Effector memory CD8-positive, alpha-beta T cell (primary cell): Measurements from ENCODE around the gene RAPGEF1.

ENCODE experiments used
- ATAC-seq: fragments of 150-1000 bp; cut with Tn5 transposase; replicated peaks from 2 replicates; pipeline ENCODE4 v1.10.0; 2021; ENCODE audit warnings: mild to moderate bottlenecking, moderate library complexity
- DNase-seq, 3 experiments: peaks; one replicate each; pipeline ENCODE4 v3.0.0; 2021
- H3K27ac Mint-ChIP-seq, 2 donors: one replicate each; pipeline ENCODE4 v1.8.0; 2022; ENCODE audit warnings: mild to moderate bottlenecking in 2 of 2, mixed read lengths in 2 of 2, moderate library complexity in 2 of 2
- H3K27me3 Mint-ChIP-seq, 2 donors: one replicate each; pipeline ENCODE4 v1.8.0; 2022; ENCODE audit warnings: mixed read lengths in 2 of 2
- H3K36me3 Mint-ChIP-seq: one replicate; pipeline ENCODE4 v1.8.0; 2022; ENCODE audit warnings: mild to moderate bottlenecking, moderate library complexity, mixed read lengths; ENCODE audit not compliant: insufficient read depth
- H3K4me1 Mint-ChIP-seq, 2 donors: one replicate each; pipeline ENCODE4 v1.8.0; 2022; ENCODE audit warnings: low read depth in 2 of 2, mixed read lengths in 2 of 2
- H3K4me3 Mint-ChIP-seq, 2 donors: one replicate each; pipeline ENCODE4 v1.8.0; 2022; ENCODE audit warnings: mild to moderate bottlenecking in 2 of 2, mixed read lengths in 2 of 2, moderate library complexity in 2 of 2
- H3K9me3 Mint-ChIP-seq, 2 donors: one replicate each; pipeline ENCODE4 v1.8.0; 2022; ENCODE audit warnings: mixed read lengths in 2 of 2

The RAPGEF1 gene

GRCh38 chr9:131704141-131704983 is 35.5 kb downstream of the RAPGEF1 start:
- peaks cover 25% of the 10 kb centered on the region for H3K36me3 Mint-ChIP-seq
- H3K9me3 Mint-ChIP-seq = no peaks in the 10 kb centered on the region
- H3K27ac Mint-ChIP-seq = peak overlapping the region; percentile 7 to 64
- H3K4me3 Mint-ChIP-seq = peak overlapping the region; percentile 15 to 47
- no peak for ATAC-seq
- no peaks in the 10 kb centered on the region for H3K27me3 Mint-ChIP-seq
- peaks cover 69 to 75% of the 10 kb centered on the region in 2 donors for H3K4me1 Mint-ChIP-seq
- DNase-seq = no peak

GRCh38 chr9:131703697-131704096 is 36.2 kb downstream of the RAPGEF1 start:
- DNase-seq (no peak), ATAC-seq (no peak)
- peaks cover 73 to 81% of the 10 kb centered on the region in 2 donors for H3K4me1 Mint-ChIP-seq
- H3K27ac Mint-ChIP-seq = no peak overlapping the region
- peak overlapping the region in 1 of 2 donors; percentile 15 for H3K4me3 Mint-ChIP-seq
- H3K27me3 Mint-ChIP-seq = no peaks in the 10 kb centered on the region
- no peaks in the 10 kb centered on the region for H3K9me3 Mint-ChIP-seq
- peaks cover 24% of the 10 kb centered on the region for H3K36me3 Mint-ChIP-seq

GRCh38 chr9:131702911-131703310 is 37.0 kb downstream of the RAPGEF1 start:
- H3K4me1 Mint-ChIP-seq = peaks cover 74 to 82% of the 10 kb centered on the region in 2 donors
- no peaks in the 10 kb centered on the region for H3K9me3 Mint-ChIP-seq
- peaks cover 24% of the 10 kb centered on the region for H3K36me3 Mint-ChIP-seq
- DNase-seq (no peak), ATAC-seq (no peak)
- H3K27me3 Mint-ChIP-seq = no peaks in the 10 kb centered on the region
- peak overlapping the region in 1 of 2 donors; percentile 40 for H3K4me3 Mint-ChIP-seq
- no peak overlapping the region for H3K27ac Mint-ChIP-seq

DNA sequence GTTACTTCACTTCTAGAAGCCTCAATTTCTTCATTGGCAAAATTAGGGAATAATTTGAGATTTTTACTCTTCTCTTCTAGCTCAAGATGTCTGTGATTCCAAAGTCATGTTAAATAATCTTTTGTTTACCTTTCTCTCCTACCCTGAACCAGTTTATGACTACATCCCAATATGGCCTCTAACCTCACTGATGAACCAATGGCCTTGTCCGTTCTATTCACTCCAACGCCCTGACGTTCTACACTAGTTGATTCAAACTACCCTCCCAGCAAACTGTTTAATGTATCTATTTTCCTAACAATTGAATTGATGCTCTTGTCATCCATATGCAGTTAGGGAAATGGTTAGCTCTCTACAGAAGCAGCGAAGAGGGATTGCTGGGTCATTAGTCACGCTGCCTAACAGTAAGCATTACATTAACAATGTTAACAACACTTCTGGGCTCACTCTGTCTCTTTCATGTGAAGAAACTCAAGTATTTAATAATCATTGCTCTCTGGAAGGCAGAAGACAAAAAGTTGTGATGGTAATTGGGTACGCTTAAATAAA is 38.0 kb downstream of the RAPGEF1 start:
- no peaks in the 10 kb centered on the region for H3K9me3 Mint-ChIP-seq
- ATAC-seq = no peak
- peak overlapping the region in 1 of 2 donors; percentile 31 for H3K27ac Mint-ChIP-seq
- no peaks in the 10 kb centered on the region for H3K27me3 Mint-ChIP-seq
- H3K4me1 Mint-ChIP-seq = peaks cover 74 to 76% of the 10 kb centered on the region in 2 donors
- no peak for DNase-seq
- peaks cover 23% of the 10 kb centered on the region for H3K36me3 Mint-ChIP-seq
- H3K4me3 Mint-ChIP-seq = no peak overlapping the region

- Mint-ChIP-seq H3K9me3 (no peaks in the 10 kb centered on the region), H3K36me3 (peaks cover 19% of the 10 kb centered on the region), H3K4me3 (no peak overlapping the region), H3K27me3 (no peaks in the 10 kb centered on the region), H3K27ac (no peak overlapping the region), H3K4me1 (peaks cover 71 to 73% of the 10 kb centered on the region in 2 donors)
- DNase-seq = no peak
- ATAC-seq = no peak
Measured at GRCh38 chr9:131701436-131701781, 38.5 kb downstream of the RAPGEF1 start.

- Mint-ChIP-seq H3K27me3 (no peaks in the 10 kb centered on the region), H3K4me1 (peaks cover 68 to 73% of the 10 kb centered on the region in 2 donors), H3K27ac (peak overlapping the region in 1 of 2 donors; percentile 93), H3K4me3 (peak overlapping the region in 1 of 2 donors; percentile 68), H3K36me3 (peaks cover 17% of the 10 kb centered on the region), H3K9me3 (no peaks in the 10 kb centered on the region)
- DNase-seq (no peak), ATAC-seq (no peak)
Measured at GRCh38 chr9:131700765-131701435, 39.0 kb downstream of the RAPGEF1 start.

GRCh38 chr9:131700076-131700475 is 39.8 kb downstream of the RAPGEF1 start:
- DNase-seq (no peak), ATAC-seq (no peak)
- Mint-ChIP-seq H3K27me3 (no peaks in the 10 kb centered on the region), H3K4me3 (peak overlapping the region; percentile 20 to 68), H3K36me3 (peaks cover 21% of the 10 kb centered on the region), H3K9me3 (no peaks in the 10 kb centered on the region), H3K27ac (peak overlapping the region; percentile 78 to 93), H3K4me1 (peaks cover 68 to 73% of the 10 kb centered on the region in 2 donors)

DNA sequence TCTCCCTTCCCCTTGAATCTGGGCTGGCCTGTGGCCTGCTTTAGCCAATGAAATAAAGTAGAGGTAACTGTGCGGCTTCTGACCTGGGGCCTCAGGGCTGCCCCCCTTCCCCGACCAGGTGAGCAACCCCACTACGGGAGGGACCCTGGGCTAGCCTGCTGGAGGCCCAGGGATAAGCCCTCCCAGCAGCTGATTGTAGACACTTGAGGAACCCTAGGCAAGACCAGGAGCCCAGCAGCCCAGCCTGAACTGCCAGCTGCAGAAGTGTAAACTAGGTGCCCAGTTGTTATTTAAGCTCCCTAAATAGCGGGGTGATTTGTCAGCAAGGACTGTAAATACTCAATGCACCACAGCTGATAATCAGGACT is 41.3 kb downstream of the RAPGEF1 start:
- Mint-ChIP-seq H3K27me3 (no peaks in the 10 kb centered on the region), H3K27ac (peak overlapping the region; percentile 78 to 93), H3K4me3 (peak overlapping the region; percentile 13 to 14), H3K9me3 (no peaks in the 10 kb centered on the region), H3K4me1 (peaks cover 68 to 74% of the 10 kb centered on the region in 2 donors), H3K36me3 (peaks cover 18% of the 10 kb centered on the region)
- DNase-seq (no peak), ATAC-seq (no peak)

DNA sequence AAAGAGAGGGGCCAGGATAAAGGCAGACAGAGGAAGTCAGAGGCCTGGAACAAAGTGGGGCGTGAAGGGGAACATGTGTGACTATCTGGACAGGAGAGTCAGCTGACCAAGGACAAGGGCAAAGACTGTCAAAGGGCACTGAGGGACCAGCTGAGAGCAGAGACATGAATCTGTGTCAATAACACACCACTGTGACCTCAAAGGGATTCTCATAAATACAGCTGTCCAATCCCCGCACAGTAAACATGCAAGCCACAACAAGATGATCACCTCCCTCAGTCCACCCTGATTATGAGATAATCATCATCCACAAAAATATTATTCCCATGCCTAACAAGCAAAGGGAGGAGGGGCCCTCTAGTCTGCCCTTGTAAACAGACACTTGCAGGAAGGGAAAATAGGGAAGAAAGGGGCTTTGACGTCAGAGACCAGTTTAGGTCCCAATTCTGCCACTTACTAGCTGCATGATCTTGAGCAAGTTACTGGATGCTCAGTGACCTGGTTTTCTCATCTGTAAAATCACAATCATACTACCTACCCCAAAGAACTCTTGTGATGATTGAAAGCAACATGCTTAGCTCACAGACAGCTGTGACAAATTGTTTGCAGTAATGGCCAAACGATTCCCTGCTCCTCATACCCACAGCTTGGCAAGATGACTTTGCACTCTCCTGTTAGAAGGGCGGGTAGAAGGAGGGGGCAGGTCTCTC is 41.8 kb downstream of the RAPGEF1 start:
- no peak for DNase-seq
- no peaks in the 10 kb centered on the region for H3K27me3 Mint-ChIP-seq
- H3K9me3 Mint-ChIP-seq = no peaks in the 10 kb centered on the region
- peak overlapping the region; percentile 78 to 93 for H3K27ac Mint-ChIP-seq
- ATAC-seq = peak; percentile 68
- peaks cover 18% of the 10 kb centered on the region for H3K36me3 Mint-ChIP-seq
- peak overlapping the region; percentile 13 to 28 for H3K4me3 Mint-ChIP-seq
- peaks cover 71 to 76% of the 10 kb centered on the region in 2 donors for H3K4me1 Mint-ChIP-seq

DNA sequence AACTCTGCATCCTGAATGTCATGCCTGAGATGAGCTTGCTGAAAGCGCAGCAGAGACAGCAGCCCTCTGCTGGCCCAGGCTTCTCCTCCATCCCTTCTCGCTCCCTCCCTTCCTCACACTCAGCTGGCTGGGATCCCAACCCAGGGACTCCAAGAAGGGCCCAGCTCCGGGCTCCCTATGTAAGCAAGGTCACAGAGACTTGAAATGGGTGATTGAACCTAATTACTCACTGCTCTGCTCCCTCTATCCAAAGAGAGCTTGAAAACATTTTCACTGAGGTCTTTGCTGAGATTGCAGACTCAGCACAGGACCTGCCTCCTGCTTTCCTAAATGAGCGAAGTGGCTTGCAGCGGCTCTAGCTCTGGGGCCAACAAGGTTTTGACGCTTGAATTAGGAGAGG is 42.8 kb downstream of the RAPGEF1 start:
- H3K36me3 Mint-ChIP-seq = peaks cover 14% of the 10 kb centered on the region
- peaks cover 76 to 80% of the 10 kb centered on the region in 2 donors for H3K4me1 Mint-ChIP-seq
- DNase-seq (no peak), ATAC-seq (no peak)
- H3K27me3 Mint-ChIP-seq = no peaks in the 10 kb centered on the region
- H3K27ac Mint-ChIP-seq = peak overlapping the region in 1 of 2 donors; percentile 78
- H3K9me3 Mint-ChIP-seq = no peaks in the 10 kb centered on the region
- H3K4me3 Mint-ChIP-seq = peak overlapping the region in 1 of 2 donors; percentile 5

GRCh38 chr9:131695836-131696460 is 43.9 kb downstream of the RAPGEF1 start:
- H3K9me3 Mint-ChIP-seq = no peaks in the 10 kb centered on the region
- H3K4me1 Mint-ChIP-seq = peaks cover 80 to 82% of the 10 kb centered on the region in 2 donors
- peak overlapping the region; percentile 10 to 88 for H3K27ac Mint-ChIP-seq
- H3K36me3 Mint-ChIP-seq = peaks cover 14% of the 10 kb centered on the region
- no peaks in the 10 kb centered on the region for H3K27me3 Mint-ChIP-seq
- DNase-seq (no peak), ATAC-seq (no peak)
- peak overlapping the region in 1 of 2 donors; percentile 15 for H3K4me3 Mint-ChIP-seq

DNA sequence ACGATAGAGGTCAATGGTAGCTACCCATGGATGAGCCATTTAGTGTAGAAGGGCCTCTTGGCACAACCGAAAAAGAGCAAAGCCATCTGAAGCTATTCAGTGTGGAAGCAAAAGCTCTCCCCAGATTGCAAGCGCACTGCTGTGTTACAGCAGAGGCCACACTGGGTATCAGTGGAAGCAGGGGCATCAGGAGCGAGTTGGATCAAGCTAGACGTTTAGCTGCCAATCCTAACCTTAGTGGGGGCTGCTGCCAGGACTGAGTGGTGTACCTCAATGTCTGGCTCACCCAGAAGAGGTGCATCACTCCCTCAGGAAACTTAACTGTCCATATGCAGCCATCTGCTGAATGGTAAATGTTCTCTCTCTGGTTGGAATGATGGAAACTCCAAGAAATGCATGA is 44.5 kb downstream of the RAPGEF1 start:
- Mint-ChIP-seq H3K36me3 (peaks cover 12% of the 10 kb centered on the region), H3K4me1 (peaks cover 82 to 83% of the 10 kb centered on the region in 2 donors), H3K4me3 (peak overlapping the region in 1 of 2 donors; percentile 15), H3K27ac (peak overlapping the region; percentile 10 to 88), H3K27me3 (no peaks in the 10 kb centered on the region), H3K9me3 (no peaks in the 10 kb centered on the region)
- DNase-seq (no peak), ATAC-seq (no peak)
